Activated CD4-positive, alpha-beta T cell treated with anti-CD3 and anti-CD28 coated beads for 24 hours (primary cell): ENCODE data around the gene SEPTIN11.

ENCODE experiments used
- DNase-seq, 2 donors: peaks; one replicate each; pipeline ENCODE4 v3.0.0-alpha.2; 2020; ENCODE audit warnings: low read depth in 2 of 2

SEPTIN11 gene

GRCh38 chr4:76949276-76950051 is at the start of gene SEPTIN11:
Gene SEPTIN11, plus strand, starts transcription at chr4:76949752. Its CDS starts 152 bp downstream, at chr4:76949904.
- DNase-seq: peak; percentile 58 to 64

- DNase-seq: no peak
Measured at GRCh38 chr4:76902233-76902890, 47.2 kb upstream of the SEPTIN11 start.

GRCh38 chr4:76904646-76905190 is 44.8 kb upstream of the SEPTIN11 start:
- no peak for DNase-seq

- DNase-seq: no peak
Measured at GRCh38 chr4:76905521-76905920, 44.0 kb upstream of the SEPTIN11 start.

GRCh38 chr4:76909711-76910110 is 39.8 kb upstream of the SEPTIN11 start:
- no peak for DNase-seq

GRCh38 chr4:76920715-76921114 is 28.8 kb upstream of the SEPTIN11 start:
- DNase-seq: no peak

- no peak for DNase-seq
Measured at GRCh38 chr4:76923619-76924357, 25.8 kb upstream of the SEPTIN11 start.

- DNase-seq: no peak
Measured at GRCh38 chr4:76926841-76927240, 22.7 kb upstream of the SEPTIN11 start.

- DNase-seq: no peak
Measured at GRCh38 chr4:76930685-76931084, 18.9 kb upstream of the SEPTIN11 start.

- no peak for DNase-seq
Measured at GRCh38 chr4:76931087-76931486, 18.5 kb upstream of the SEPTIN11 start.

GRCh38 chr4:76931576-76932276 is 17.8 kb upstream of the SEPTIN11 start:
- no peak for DNase-seq

- no peak for DNase-seq
Measured at GRCh38 chr4:76939184-76939583, 10.4 kb upstream of the SEPTIN11 start.

GRCh38 chr4:76943129-76943620 is 6.4 kb upstream of the SEPTIN11 start:
- no peak for DNase-seq

GRCh38 chr4:76943790-76944189 is 5.8 kb upstream of the SEPTIN11 start:
- no peak for DNase-seq

- DNase-seq: no peak
Measured at GRCh38 chr4:76947369-76947768, 2.2 kb upstream of the SEPTIN11 start.

GRCh38 chr4:76948443-76949275 is 893 bp upstream of the SEPTIN11 start:
- DNase-seq: peak; percentile 22 to 23

GRCh38 chr4:76950052-76950955 is 752 bp downstream of the SEPTIN11 start:
- peak; percentile 23 to 42 for DNase-seq

- DNase-seq: no peak
Measured at GRCh38 chr4:76950956-76951671, 1.6 kb downstream of the SEPTIN11 start.

GRCh38 chr4:76951672-76952010 is 2.1 kb downstream of the SEPTIN11 start:
- DNase-seq: no peak
